ENCODE results near the gene CXCL6.

The CXCL6 gene

DNA sequence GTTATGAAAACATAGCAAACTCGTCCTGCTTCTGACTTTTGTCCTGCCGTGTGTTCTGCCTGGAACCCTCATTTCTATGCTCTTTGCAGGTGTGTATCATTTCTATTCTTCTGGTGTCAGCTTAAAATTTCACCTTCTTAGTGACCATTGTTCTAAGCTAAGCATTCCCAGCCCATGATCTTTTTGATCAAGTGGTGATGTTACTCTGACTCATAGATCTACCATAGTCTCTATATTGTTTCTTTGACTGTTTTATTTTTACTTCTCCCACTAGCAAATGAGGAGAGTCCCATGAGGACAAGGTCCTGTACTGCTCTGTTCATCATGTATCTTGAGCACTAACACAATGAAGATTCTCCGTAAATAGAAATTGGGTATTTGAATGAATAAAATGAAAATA lies 14.1 kb upstream of the CXCL6 start:
- no peak for DNase-seq (ENCODE audit: low spot score)
- in situ Hi-C loops (cut with MboI; ENCODE audit: low sequenced_read_pairs, unreplicated experiment) = no loop called here
- TF ChIP-seq, protein P1, sequence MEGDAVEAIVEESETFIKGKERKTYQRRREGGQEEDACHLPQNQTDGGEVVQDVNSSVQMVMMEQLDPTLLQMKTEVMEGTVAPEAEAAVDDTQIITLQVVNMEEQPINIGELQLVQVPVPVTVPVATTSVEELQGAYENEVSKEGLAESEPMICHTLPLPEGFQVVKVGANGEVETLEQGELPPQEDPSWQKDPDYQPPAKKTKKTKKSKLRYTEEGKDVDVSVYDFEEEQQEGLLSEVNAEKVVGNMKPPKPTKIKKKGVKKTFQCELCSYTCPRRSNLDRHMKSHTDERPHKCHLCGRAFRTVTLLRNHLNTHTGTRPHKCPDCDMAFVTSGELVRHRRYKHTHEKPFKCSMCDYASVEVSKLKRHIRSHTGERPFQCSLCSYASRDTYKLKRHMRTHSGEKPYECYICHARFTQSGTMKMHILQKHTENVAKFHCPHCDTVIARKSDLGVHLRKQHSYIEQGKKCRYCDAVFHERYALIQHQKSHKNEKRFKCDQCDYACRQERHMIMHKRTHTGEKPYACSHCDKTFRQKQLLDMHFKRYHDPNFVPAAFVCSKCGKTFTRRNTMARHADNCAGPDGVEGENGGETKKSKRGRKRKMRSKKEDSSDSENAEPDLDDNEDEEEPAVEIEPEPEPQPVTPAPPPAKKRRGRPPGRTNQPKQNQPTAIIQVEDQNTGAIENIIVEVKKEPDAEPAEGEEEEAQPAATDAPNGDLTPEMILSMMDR (IDR thresholded peaks at IDR 0.05; ENCODE audit: borderline replicate concordance, control extremely low read depth, extremely low read depth, insufficient read depth, missing control alignments) = no peak

DNA sequence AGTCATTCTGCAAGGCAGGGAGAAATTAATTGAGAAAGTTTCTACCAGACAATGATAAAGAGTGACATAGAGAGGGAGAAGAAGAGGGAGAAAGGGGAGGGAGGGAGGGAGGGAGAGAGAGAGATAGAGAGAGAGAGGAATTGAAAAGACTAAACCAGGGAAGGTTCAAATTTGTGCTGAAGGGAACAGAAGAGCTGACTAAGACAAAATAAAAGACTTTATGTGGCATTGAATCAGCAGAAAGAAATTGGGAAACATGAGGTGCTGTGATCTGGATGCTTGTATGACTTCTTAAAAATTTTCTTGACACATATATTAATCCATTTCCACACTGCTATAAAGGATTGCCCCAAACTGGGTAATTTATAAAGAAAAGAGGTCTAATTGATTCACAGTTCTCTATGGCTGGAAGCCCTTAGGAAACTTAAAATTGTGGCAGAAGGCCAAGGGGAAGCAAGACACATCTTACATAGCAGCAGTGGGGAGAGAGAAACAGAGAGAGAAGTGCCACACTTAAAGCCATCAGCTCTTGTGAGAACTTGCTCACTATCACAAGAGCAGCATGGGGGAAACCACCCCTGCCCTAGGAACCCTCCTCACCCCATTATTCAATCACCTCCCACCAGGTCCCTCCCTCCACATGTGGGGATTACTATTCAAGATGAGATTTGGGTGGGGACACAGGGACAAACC lies 13.5 kb upstream of the CXCL6 start:
- in situ Hi-C loops (cut with MboI; ENCODE audit: low sequenced_read_pairs, unreplicated experiment) = no loop called here
- TF ChIP-seq, protein P1 (IDR thresholded peaks at IDR 0.05; ENCODE audit: borderline replicate concordance, control extremely low read depth, extremely low read depth, insufficient read depth, missing control alignments) = no peak
- DNase-seq (ENCODE audit: low spot score) = no peak

DNA sequence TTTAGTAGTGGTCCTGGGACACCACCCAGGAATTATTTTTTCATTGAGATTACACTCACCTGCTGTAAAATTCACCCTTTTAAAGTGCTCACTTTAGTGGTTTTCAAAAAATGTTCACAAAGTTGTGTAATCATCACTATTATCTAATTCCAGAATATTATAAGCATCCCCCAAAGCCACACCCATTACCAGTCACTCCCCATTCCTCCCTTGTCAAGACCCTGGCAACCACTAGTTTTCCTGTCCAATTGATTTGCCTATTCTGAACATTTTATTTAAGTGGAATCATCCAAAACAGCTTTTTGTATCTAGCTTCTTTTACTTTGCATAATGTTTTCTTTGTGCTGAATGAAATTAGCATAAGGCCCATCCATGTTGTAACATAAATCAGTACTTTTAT lies 12.7 kb upstream of the CXCL6 start:
- in situ Hi-C loops (cut with MboI; ENCODE audit: low sequenced_read_pairs, unreplicated experiment) = no loop called here
- DNase-seq (ENCODE audit: low spot score) = no peak
- TF ChIP-seq, protein P1 (IDR thresholded peaks at IDR 0.05; ENCODE audit: borderline replicate concordance, control extremely low read depth, extremely low read depth, insufficient read depth, missing control alignments) = no peak

DNA sequence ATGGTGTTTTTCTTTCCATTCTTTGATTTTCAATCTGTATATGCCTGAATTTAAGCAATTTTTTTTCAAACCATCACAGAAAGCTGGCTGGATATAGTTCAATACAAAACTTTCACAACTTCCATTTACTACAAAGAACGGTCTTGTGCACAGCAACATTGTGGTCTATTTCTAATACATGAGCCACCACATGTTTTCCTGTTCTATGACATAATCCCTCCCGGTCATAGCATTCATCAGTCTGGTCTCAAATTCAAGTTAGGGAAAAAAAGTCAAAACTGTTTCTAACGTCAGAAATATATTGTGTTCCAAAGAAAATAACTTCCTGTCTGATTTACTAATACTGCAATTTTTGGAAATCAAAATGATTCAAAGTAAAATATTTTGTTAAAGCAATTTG lies 7.5 kb upstream of the CXCL6 start:
- DNase-seq (ENCODE audit: low spot score) = no peak
- in situ Hi-C loops (cut with MboI; ENCODE audit: low sequenced_read_pairs, unreplicated experiment) = no loop called here
- TF ChIP-seq, protein P1 (IDR thresholded peaks at IDR 0.05; ENCODE audit: borderline replicate concordance, control extremely low read depth, extremely low read depth, insufficient read depth, missing control alignments) = no peak

DNA sequence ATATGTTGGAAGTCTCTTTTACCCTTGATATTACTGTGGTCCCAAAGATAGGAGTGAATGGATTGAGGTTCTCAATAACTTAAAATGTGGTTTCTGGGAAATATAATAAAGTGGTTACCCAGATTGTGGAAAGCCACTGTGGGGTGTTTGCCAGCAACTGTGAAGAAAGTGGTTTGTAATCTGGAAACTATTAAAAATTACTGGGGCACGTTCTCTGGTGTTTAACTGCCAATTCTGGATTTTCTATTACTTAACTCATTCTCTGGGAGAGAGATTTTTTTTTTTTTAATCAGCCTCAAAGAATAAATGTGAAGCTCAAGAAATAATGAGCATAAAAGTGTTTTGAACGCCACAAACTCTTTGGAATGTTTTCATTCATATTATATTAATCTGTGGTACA lies 4.9 kb upstream of the CXCL6 start:
- DNase-seq (ENCODE audit: low spot score) = no peak
- TF ChIP-seq, protein P1 (IDR thresholded peaks at IDR 0.05; ENCODE audit: borderline replicate concordance, control extremely low read depth, extremely low read depth, insufficient read depth, missing control alignments) = no peak
- in situ Hi-C loops (cut with MboI; ENCODE audit: low sequenced_read_pairs, unreplicated experiment) = no loop called here

DNA sequence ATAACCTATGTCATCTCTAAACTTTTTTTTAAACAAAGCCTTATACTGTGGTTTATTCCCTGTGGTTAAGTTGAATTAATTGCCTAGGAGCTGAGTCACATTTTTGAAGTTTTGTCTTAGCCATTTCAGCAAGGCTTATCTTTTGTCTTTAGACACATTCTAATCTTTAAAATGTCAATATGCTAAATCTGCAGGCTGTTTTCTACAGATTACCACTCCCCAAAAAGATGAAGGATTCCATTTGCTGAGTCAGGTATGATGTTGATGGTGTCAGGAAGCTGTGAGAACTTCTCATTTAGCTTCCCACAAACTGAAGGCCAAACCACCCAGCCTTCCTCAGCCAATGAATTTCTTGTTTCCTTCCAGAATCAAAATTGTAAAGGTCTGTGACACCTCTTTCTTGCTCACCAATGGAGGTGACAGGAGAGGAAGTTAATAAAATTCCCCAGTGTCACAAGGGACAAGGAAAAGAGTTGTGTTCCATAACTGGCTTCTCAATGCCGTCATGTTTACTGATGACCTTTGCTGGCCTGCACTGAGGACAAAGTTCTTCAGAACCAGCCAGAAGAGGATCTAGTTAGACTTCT lies 3.7 kb upstream of the CXCL6 start:
- TF ChIP-seq, protein P1 (IDR thresholded peaks at IDR 0.05; ENCODE audit: borderline replicate concordance, control extremely low read depth, extremely low read depth, insufficient read depth, missing control alignments) = no peak
- in situ Hi-C loops (cut with MboI; ENCODE audit: low sequenced_read_pairs, unreplicated experiment) = no loop called here
- no peak for DNase-seq (ENCODE audit: low spot score)
